BLaER1 (cell line): ENCODE results near the gene EN2.
A peak's percentile ranks its signal among the peaks of the same experiment; 100 is the strongest.

Source experiments
- H3K27ac ChIP-seq: shearing (Covaris generic); formaldehyde crosslinking; 2 replicates; pipeline ENCODE4 v1.8.1; 2022
- H3K27me3 ChIP-seq: shearing (Covaris generic); formaldehyde crosslinking; 2 replicates; pipeline ENCODE4 v1.8.1; 2022
- H3K36me3 ChIP-seq: shearing (Covaris generic); formaldehyde crosslinking; 2 replicates; pipeline ENCODE4 v1.8.1; 2022
- H3K4me1 ChIP-seq: shearing (Covaris generic); formaldehyde crosslinking; 2 replicates; pipeline ENCODE4 v1.8.1; 2022
- H3K4me2 ChIP-seq: shearing (Covaris generic); formaldehyde crosslinking; 2 replicates; pipeline ENCODE4 v1.8.1; 2022
- H3K4me3 ChIP-seq: shearing (Covaris generic); formaldehyde crosslinking; 2 replicates; pipeline ENCODE4 v1.8.1; 2022
- H3K9ac ChIP-seq: shearing (Covaris generic); formaldehyde crosslinking; 2 replicates; pipeline ENCODE4 v1.8.1; 2022
- H3K9me3 ChIP-seq: shearing (Covaris generic); formaldehyde crosslinking; 2 replicates; pipeline ENCODE4 v1.8.1; 2022
- H4K20me1 ChIP-seq: shearing (Covaris generic); formaldehyde crosslinking; 2 replicates; pipeline ENCODE4 v1.8.1; 2022
- Cebpa-rat ChIP-seq: shearing (Covaris generic); IDR thresholded peaks from 2 replicates; pipeline ENCODE4 v1.8.1; 2022

Gene EN2

DNA sequence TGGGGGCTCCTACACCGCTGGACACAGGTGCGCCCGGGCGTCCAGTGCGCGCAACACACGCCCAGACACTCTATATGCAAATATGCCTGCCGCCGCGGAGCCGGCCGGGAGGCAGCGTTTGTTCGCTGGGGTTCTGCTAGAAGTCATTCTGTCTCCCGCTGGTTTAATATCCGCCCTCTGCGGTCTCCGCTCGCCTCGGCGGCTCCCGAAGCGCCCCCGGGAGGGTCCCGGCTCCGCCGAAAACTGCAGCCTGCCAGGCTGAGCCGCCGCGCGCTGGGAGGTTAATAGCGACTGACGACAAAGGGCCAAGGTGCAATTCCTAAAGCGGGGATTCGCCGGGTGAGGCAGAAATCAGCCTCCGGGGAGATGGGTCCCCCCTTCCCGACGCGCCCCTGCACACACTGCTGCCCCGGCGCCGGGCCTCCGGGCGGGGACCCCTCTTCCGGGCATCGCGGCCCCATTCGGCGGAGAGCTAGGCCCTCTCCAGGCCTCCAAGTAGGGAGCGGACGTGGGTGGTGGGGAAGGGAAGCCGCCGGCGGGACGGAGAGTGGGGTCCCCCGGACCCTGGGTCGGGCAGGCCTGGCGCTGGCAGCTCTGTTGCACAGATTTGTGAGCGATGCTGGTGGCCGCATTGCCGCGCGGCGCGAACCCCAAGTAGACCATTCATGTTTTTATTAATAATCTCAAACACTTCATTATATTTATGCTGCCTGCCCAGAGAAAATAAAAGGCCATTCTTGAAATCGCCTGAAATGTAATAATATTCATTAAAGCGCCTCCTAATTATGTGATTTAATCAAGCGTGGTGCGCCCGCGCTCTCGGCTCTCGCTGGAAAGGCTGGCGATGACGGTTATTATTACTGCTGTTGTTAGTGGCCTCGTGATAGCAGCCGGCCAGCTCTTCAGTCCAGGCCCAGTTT lies 9.1 kb downstream of the EN2 start:
- peaks cover 27% of the 10 kb centered on the region for H3K4me1 ChIP-seq
- TF ChIP-seq Cebpa-rat = no peak
- no peak overlapping the region for H3K9ac ChIP-seq
- H3K4me2 ChIP-seq = peak overlapping the region; percentile 8
- no peak overlapping the region for H3K27ac ChIP-seq
- H3K36me3 ChIP-seq = no peaks in the 10 kb centered on the region
- H3K4me3 ChIP-seq = no peak overlapping the region; the same call in 1 of the 2 replicates
- no peaks in the 10 kb centered on the region for H3K9me3 ChIP-seq
- H3K27me3 ChIP-seq = peaks cover 100% of the 10 kb centered on the region
- peaks cover 100% of the 10 kb centered on the region for H4K20me1 ChIP-seq

DNA sequence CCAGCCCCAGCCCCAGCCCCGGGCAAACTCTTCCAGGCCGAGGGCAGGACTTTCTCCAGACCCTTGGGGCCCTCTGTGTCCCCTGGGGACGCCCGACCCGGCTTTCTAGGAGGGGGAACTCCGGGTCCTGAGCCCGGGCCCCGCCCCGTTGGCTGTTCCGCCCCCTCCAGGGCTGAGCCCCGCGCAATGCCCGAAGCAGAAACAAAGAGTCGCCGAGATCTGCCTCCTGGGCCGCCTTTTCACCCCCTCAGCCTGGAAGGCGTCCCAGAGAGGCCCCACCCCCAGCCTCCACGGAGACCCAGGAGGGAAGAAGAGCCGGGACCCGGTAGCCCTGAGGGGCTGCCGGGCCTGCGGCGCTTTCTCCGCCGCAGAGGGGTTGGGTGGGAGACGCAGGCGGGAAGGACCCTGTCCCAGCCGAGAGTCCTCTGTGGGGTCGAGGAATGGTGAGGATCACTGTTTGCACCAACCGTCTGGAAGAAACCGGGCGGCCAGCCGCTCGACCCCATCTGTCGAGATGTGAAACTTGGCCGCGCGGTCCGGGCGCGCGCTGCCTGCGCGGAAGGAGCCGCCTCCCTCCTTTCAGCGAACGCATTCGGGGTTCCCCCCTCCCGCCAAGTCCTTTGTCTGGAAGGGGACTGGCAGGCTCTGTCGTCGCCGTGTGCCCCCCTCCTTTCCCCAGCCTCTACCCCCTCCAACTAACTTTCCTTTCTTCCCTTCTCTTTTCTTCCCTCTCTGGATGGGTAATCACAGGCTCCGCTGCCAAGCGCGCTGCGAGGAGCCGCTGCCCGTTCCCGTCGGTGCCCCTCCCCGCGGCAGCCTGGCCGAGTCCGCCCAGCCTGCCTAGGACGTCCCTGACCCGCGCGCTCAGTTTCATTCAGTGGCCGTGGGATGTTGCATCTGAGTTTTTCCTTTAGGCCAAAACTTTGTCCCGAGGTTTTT lies 10.2 kb downstream of the EN2 start:
- no peak for TF ChIP-seq Cebpa-rat

DNA sequence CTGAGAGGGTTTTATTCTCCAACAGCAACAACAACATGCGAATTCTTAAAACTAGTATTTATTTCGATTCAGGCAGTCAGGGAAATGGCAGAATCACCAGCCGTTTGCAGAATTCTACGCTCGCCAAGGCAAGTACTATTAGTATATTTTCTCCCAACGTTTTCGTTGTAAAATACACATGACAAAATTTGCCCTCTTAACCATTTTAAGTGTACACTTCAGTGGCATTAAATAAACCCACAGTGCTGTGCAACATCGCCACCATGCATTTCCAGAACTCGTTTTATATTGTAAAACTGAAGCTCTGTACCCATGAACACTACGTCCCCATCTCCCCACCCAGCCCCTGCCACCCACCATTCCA lies 10.8 kb downstream of the EN2 start:
- Histone ChIP-seq H3K36me3 (no peaks in the 10 kb centered on the region), H3K27me3 (peaks cover 100% of the 10 kb centered on the region), H3K4me2 (no peak overlapping the region), H3K9ac (no peak overlapping the region), H3K27ac (no peak overlapping the region), H3K9me3 (no peaks in the 10 kb centered on the region), H3K4me3 (no peak overlapping the region), H4K20me1 (peaks cover 100% of the 10 kb centered on the region), H3K4me1 (peaks cover 27% of the 10 kb centered on the region)
- TF ChIP-seq Cebpa-rat = no peak

More for the DNA sequence above, 10.2 kb downstream of the EN2 start:
- H3K4me2 ChIP-seq = peak overlapping the region; percentile 33
- peaks cover 100% of the 10 kb centered on the region for H3K27me3 ChIP-seq
- peaks cover 100% of the 10 kb centered on the region for H4K20me1 ChIP-seq
- H3K9ac ChIP-seq = no peak overlapping the region
- no peaks in the 10 kb centered on the region for H3K36me3 ChIP-seq
- H3K9me3 ChIP-seq = no peaks in the 10 kb centered on the region
- H3K4me1 ChIP-seq = peaks cover 27% of the 10 kb centered on the region
- no peak overlapping the region for H3K27ac ChIP-seq
- H3K4me3 ChIP-seq = no peak overlapping the region

- Histone ChIP-seq H4K20me1 (peaks cover 98% of the 10 kb centered on the region), H3K4me2 (no peak overlapping the region), H3K36me3 (no peaks in the 10 kb centered on the region), H3K4me1 (peaks cover 27% of the 10 kb centered on the region), H3K9ac (no peak overlapping the region), H3K27me3 (peaks cover 100% of the 10 kb centered on the region), H3K9me3 (no peaks in the 10 kb centered on the region), H3K27ac (no peak overlapping the region), H3K4me3 (no peak overlapping the region)
- no peak for TF ChIP-seq Cebpa-rat
Observed at GRCh38 chr7:155469311-155470185, 11.6 kb downstream of the EN2 start.

GRCh38 chr7:155470186-155470487 lies 12.2 kb downstream of the EN2 start:
- peaks cover 98% of the 10 kb centered on the region for H4K20me1 ChIP-seq
- H3K4me3 ChIP-seq = no peak overlapping the region
- TF ChIP-seq Cebpa-rat = no peak
- peaks cover 27% of the 10 kb centered on the region for H3K4me1 ChIP-seq
- peaks cover 100% of the 10 kb centered on the region for H3K27me3 ChIP-seq
- no peak overlapping the region for H3K9ac ChIP-seq
- H3K36me3 ChIP-seq = no peaks in the 10 kb centered on the region
- no peaks in the 10 kb centered on the region for H3K9me3 ChIP-seq
- no peak overlapping the region for H3K4me2 ChIP-seq
- H3K27ac ChIP-seq = no peak overlapping the region

DNA sequence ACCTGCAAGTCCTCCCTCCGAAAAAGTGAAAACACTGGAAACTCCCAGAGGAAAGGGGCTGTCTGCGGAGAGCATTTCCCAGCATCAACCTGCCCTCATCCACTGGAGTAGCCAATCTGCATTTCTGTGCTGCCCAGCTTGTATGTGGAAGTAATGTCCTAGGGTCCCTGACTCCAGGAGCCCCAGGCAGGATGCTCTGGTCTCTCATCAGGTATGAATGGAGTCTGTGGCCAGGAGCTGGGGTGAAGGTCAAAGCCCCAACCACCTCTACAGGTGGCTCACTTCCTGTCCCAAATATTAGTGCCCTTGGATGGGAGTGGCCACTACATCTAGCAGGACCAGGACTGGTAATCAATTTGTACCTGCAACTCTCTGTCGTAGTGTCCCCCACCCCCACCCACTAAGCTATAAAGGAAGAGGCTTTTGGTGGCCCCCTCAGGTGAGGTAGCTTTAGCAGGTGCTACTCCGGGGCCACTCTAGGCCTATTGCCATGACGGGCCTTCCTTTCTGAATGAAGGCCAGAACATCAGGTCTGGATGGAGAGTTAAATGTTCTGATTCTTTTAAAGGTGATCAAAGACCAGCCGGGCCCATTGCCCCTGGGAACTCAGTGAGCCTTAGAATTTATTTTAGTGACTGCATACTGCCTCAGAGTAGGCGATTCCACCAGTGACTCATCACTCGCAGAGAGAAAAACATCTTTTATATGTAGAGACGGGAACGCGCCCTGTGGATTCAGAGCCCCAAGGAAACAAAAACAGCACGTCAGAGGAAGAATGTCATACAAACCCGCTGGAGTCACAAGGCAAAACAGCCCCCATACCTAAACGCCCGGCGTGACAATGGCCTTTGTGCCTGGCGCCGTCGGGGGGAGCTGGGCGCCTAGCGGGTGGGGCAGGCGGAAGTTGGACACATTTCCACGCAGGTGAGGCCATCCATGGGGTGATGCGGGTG lies 13.0 kb downstream of the EN2 start:
- Histone ChIP-seq H3K27me3 (peaks cover 100% of the 10 kb centered on the region), H3K4me3 (no peak overlapping the region), H3K4me1 (peaks cover 27% of the 10 kb centered on the region), H3K9me3 (no peaks in the 10 kb centered on the region), H4K20me1 (peaks cover 96% of the 10 kb centered on the region), H3K27ac (no peak overlapping the region), H3K4me2 (peak overlapping the region; percentile 25), H3K9ac (no peak overlapping the region), H3K36me3 (no peaks in the 10 kb centered on the region)
- TF ChIP-seq Cebpa-rat = no peak

DNA sequence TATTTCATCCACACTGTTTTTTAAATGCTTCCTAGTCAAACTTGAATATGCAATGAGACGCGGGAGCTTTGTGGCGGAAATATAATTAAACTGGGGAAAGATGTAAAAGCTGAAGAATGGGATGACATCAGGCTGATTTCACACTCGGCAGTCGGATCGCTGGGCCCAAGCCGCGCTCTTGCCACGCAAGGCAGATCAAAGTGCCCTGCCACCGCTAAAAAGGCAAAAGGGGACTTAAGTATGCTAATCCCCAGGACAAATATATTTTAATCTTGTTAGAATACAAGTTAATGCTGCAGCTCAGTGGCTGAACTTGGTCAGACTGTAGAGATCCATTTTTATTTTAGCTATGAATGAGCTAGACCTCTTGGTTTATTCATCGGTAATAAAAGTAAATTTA lies 13.8 kb downstream of the EN2 start:
- no peak overlapping the region for H3K27ac ChIP-seq
- H3K4me3 ChIP-seq = no peak overlapping the region
- TF ChIP-seq Cebpa-rat = no peak
- H3K9me3 ChIP-seq = no peaks in the 10 kb centered on the region
- peaks cover 88% of the 10 kb centered on the region for H4K20me1 ChIP-seq
- no peak overlapping the region for H3K9ac ChIP-seq
- peaks cover 100% of the 10 kb centered on the region for H3K27me3 ChIP-seq
- H3K36me3 ChIP-seq = no peaks in the 10 kb centered on the region
- peaks cover 23% of the 10 kb centered on the region for H3K4me1 ChIP-seq
- peak overlapping the region; percentile 25; the same call in 1 of the 2 replicates for H3K4me2 ChIP-seq

GRCh38 chr7:155477476-155477875 lies 19.5 kb downstream of the EN2 start:
- Histone ChIP-seq H3K4me1 (no peaks in the 10 kb centered on the region), H3K9me3 (no peaks in the 10 kb centered on the region), H4K20me1 (peaks cover 31% of the 10 kb centered on the region), H3K9ac (no peak overlapping the region), H3K36me3 (no peaks in the 10 kb centered on the region), H3K4me3 (no peak overlapping the region), H3K4me2 (no peak overlapping the region), H3K27me3 (peaks cover 64% of the 10 kb centered on the region), H3K27ac (no peak overlapping the region)
- no peak for TF ChIP-seq Cebpa-rat
